HCT116 (cell line): ENCODE results near the gene PRLR. TPM values are rescaled to one million over a fixed set of nuclear protein-coding genes. Genes with fewer than 3 reads are reported as not detected.
"Not testable (repeated sequence)": the region's sequence is repeated elsewhere in the genome, so short reads cannot be mapped to it uniquely, and the experiment has no call there.

Experiments used
- ATAC-seq: fragments of 200-7000 bp; cut with Tn5 transposase; 2 replicates; pipeline ENCODE4 v1.9.1; 2020; ENCODE audit warnings: mild to moderate bottlenecking, moderate library complexity
- BruUV-seq: library from RNA; stranded (reverse); fragments of 400-500 nt; replicated peaks from 2 replicates; lab custom pipeline; 2021; lab: Mats Ljungman, UMichigan
- CTCF ChIA-PET: fragments of 300-600 bp; sonication (Branson Sonifier 250); formaldehyde crosslinking; loops from one replicate; lab custom pipeline; 2021; ENCODE audit warnings: antibody characterized with exemption; lab: Charles Lee
- POLR2A ChIA-PET: fragments of 300-600, 350-600 bp; sonication (Branson Sonifier 250); formaldehyde crosslinking; loops from one replicate; lab custom pipeline; 2021; ENCODE audit warnings: antibody characterized with exemption; lab: Charles Lee
- RAD21 ChIA-PET, 2 experiments: fragments of 300-600 bp; sonication (Branson Sonifier 250); formaldehyde crosslinking; loops; one replicate each; lab custom pipeline; 2023; ENCODE audit warnings: low total read pairs in 2 of 2; ENCODE audit not compliant: uncharacterized antibody in 2 of 2, unreplicated experiment in 2 of 2, low non-redundant PET in 1 of 2; lab: Charles Lee
- DNase-seq: peaks from one replicate; pipeline ENCODE4 v3.0.0-alpha.2; 2010; ENCODE audit warnings: low read depth, low spot score
- H2AFZ ChIP-seq: fragments of 200-600 bp; shearing (Covaris generic), sonication (generic); 2 replicates; pipeline ENCODE4 v1.6.1; 2017; ENCODE audit warnings: low read depth, mixed run types, mixed read lengths, antibody characterized with exemption, low read length; ENCODE audit not compliant: poor library complexity, severe bottlenecking
- H3K27ac ChIP-seq: 2 replicates; pipeline ENCODE4 v1.5.1; 2012; ENCODE audit warnings: low read depth, low read length
- H3K27me3 ChIP-seq: fragments of 200-600 bp; sonication (generic); 2 replicates; pipeline ENCODE4 v1.6.1; 2016; ENCODE audit warnings: mixed run types, low read length, mixed read lengths; ENCODE audit not compliant: insufficient read depth
- H3K36me3 ChIP-seq, 2 experiments: fragments of 200-500 bp in 1 of 2; fragments of 200-600 bp in 1 of 2; sonication (Bioruptor generic) in 1 of 2; sonication (generic) in 1 of 2; 2 replicates each; pipeline versions ENCODE4 v1.5.1 to v1.6.1; 2014 to 2016; ENCODE audit warnings: low read length in 2 of 2, inconsistent platforms in 1 of 2, mixed read lengths in 1 of 2, mixed run types in 1 of 2; ENCODE audit not compliant: insufficient read depth in 2 of 2, control insufficient read depth in 1 of 2
- H3K4me1 ChIP-seq, 2 experiments: fragments of 200-600 bp in 1 of 2; sonication (generic) in 1 of 2; 2 replicates each; pipeline versions ENCODE4 v1.5.1 to v1.6.1; 2012 to 2017; ENCODE audit warnings: low read length in 2 of 2, inconsistent platforms in 1 of 2, mild to moderate bottlenecking in 1 of 2, mixed read lengths in 1 of 2, mixed run types in 1 of 2, moderate library complexity in 1 of 2; ENCODE audit not compliant: insufficient read depth in 2 of 2, control insufficient read depth in 1 of 2
- H3K4me2 ChIP-seq: fragments of 200-600 bp; sonication (generic); 2 replicates; pipeline ENCODE4 v1.6.1; 2017; ENCODE audit warnings: mixed run types, low read length, mixed read lengths
- H3K4me3 ChIP-seq, 2 experiments: fragments of 200-600 bp in 1 of 2; sonication (generic) in 1 of 2; replicated peaks in 1 of 2; 2 replicates each; pipeline ENCODE4 v1.5.1; 2011 to 2016; ENCODE audit warnings: low read length in 2 of 2, control low read depth in 1 of 2, low read depth in 1 of 2, mild to moderate bottlenecking in 1 of 2, mixed read lengths in 1 of 2, mixed run types in 1 of 2
- H3K79me2 ChIP-seq: fragments of 200-600 bp; sonication (generic); 2 replicates; pipeline ENCODE4 v1.6.1; 2017; ENCODE audit warnings: mild to moderate bottlenecking, mixed run types, low read length, moderate library complexity, mixed read lengths; ENCODE audit not compliant: insufficient read depth
- H3K9ac ChIP-seq: fragments of 200-600 bp; sonication (generic); 2 replicates; pipeline ENCODE4 v1.6.1; 2016; ENCODE audit warnings: low read length, mixed read lengths
- H3K9me2 ChIP-seq: fragments of 200-600 bp; sonication (generic), shearing (Covaris generic); 2 replicates; pipeline ENCODE4 v1.6.1; 2017; ENCODE audit warnings: mixed run types, mild to moderate bottlenecking, moderate library complexity; ENCODE audit not compliant: insufficient read depth
- H3K9me3 ChIP-seq, 2 experiments: fragments of 200-500 bp in 1 of 2; fragments of 200-600 bp in 1 of 2; sonication (Bioruptor generic) in 1 of 2; sonication (generic) in 1 of 2; 2 replicates each; pipeline ENCODE4 v1.6.1; 2014 to 2017; ENCODE audit warnings: low read length in 2 of 2, mixed read lengths in 2 of 2, inconsistent platforms in 1 of 2, low read depth in 1 of 2, mild to moderate bottlenecking in 1 of 2, mixed run types in 1 of 2, moderate library complexity in 1 of 2; ENCODE audit not compliant: control insufficient read depth in 1 of 2, insufficient read depth in 1 of 2
- H4K20me1 ChIP-seq: fragments of 200-600 bp; sonication (generic), shearing (Covaris generic); 2 replicates; pipeline ENCODE4 v1.6.1; 2017; ENCODE audit warnings: mixed run types, mild to moderate bottlenecking, moderate library complexity; ENCODE audit not compliant: insufficient read depth
- CBX3 ChIP-seq: IDR thresholded peaks from 2 replicates; pipeline ENCODE4 v1.6.1; 2012; ENCODE audit warnings: low read depth
- CEBPB ChIP-seq: IDR thresholded peaks from 2 replicates; pipeline ENCODE4 v1.6.1; 2012; ENCODE audit warnings: low read depth
- EZH2 ChIP-seq: fragments of 200-600 bp; sonication (generic); IDR thresholded peaks from 2 replicates; pipeline ENCODE4 v1.6.1; 2017; ENCODE audit warnings: antibody characterized with exemption, mixed run types
- EZH2phosphoT487 ChIP-seq: fragments of 200-600 bp; IDR thresholded peaks from 2 replicates; pipeline ENCODE4 v1.6.1; 2018; ENCODE audit warnings: antibody characterized with exemption, borderline replicate concordance
- FOSL1 ChIP-seq: IDR thresholded peaks from 2 replicates; pipeline ENCODE4 v1.6.1; 2012; ENCODE audit warnings: low read depth
- JUND ChIP-seq: IDR thresholded peaks from 2 replicates; pipeline ENCODE4 v1.6.1; 2012
- POLR2AphosphoS5 ChIP-seq: IDR thresholded peaks from 2 replicates; pipeline ENCODE4 v1.6.1; 2011; ENCODE audit warnings: mild to moderate bottlenecking, low read depth, low read length, moderate library complexity
- RAD21 ChIP-seq: IDR thresholded peaks from 2 replicates; pipeline ENCODE4 v1.6.1; 2012; ENCODE audit warnings: low read depth, mild to moderate bottlenecking
- SRF ChIP-seq: IDR thresholded peaks from 2 replicates; pipeline ENCODE4 v1.6.1; 2012; ENCODE audit warnings: low read depth
- TCF7L2 ChIP-seq: IDR thresholded peaks from 2 replicates; pipeline ENCODE4 v1.7.0; 2011; ENCODE audit warnings: borderline replicate concordance, inconsistent platforms; ENCODE audit not compliant: insufficient read depth, insufficient read length; ENCODE audit errors: extremely low read depth
- ZFX ChIP-seq: fragments of 450-650 bp; IDR thresholded peaks from 2 replicates; pipeline ENCODE4 v1.6.1; 2017
- intact Hi-C: fragments of 100-400 bp; cut with micrococcal nuclease; formaldehyde crosslinking; loops from 2 replicates; pipeline ENCODE4 v1.10.0; 2022
- total RNA-seq: library from RNA; stranded (reverse); gene quantifications from one replicate; pipeline ENCODE4 v1.2.1, GENCODE V29; 2021; ENCODE audit not compliant: unreplicated experiment
- TF ChIP-seq, protein P1 (sequence below): IDR thresholded peaks from 2 replicates; pipeline ENCODE4 v1.6.1; 2012; ENCODE audit warnings: low read depth

The PRLR gene
- total RNA-seq, 1 experiment from 2014 or later: 0.10 TPM

DNA sequence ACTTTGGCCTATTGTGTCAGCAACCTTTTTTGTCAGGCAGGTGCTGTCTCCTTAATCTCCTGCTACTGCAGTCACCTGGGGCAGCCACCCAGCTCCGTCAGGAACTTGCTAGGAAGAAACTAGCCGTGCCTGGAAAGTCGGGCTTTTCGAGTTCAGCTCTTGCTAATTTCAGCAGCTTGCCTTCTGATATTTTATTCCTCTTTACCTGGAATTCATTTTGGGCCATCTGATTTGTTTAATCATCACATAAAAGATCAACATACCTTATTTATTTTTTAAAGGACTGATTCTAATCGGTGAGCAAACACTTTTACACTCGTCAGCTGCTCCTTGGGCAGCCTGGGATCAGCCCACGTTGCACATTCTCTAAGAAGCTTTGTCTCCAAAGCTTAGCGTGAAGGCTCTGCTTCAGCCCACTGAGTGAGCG lies 42.2 kb downstream of the PRLR start:
- H3K4me3 ChIP-seq: no peak overlapping the region
- DNase-seq (no peak), ATAC-seq (no peak)
- POLR2A ChIA-PET: no interaction called here
- H3K9me2 ChIP-seq: no peaks in the 10 kb centered on the region
- intact Hi-C loops: no loop called here
- H2AFZ ChIP-seq: no peak overlapping the region
- BruUV-seq: no TSS peak
- CTCF ChIA-PET: no interaction called here
- no peaks in the 10 kb centered on the region for H4K20me1 ChIP-seq
- H3K4me2 ChIP-seq: no peak overlapping the region
- H3K79me2 ChIP-seq: no peaks in the 10 kb centered on the region
- RAD21 ChIA-PET: no interaction called here
- H3K9me3 ChIP-seq: no peaks in the 10 kb centered on the region
- no peak for TF ChIP-seq CEBPB
- no peak for TF ChIP-seq ZFX
- TF ChIP-seq JUND: no peak
- TF ChIP-seq CBX3: no peak
- TF ChIP-seq, all 23 proteins: peak for 0
- no peak overlapping the region for H3K9ac ChIP-seq
- no peaks in the 10 kb centered on the region for H3K4me1 ChIP-seq
- peaks cover 28% of the 10 kb centered on the region; the same call in 1 of the 2 replicates for H3K27me3 ChIP-seq
- no peak overlapping the region for H3K27ac ChIP-seq
- H3K36me3 ChIP-seq: no peaks in the 10 kb centered on the region

DNA sequence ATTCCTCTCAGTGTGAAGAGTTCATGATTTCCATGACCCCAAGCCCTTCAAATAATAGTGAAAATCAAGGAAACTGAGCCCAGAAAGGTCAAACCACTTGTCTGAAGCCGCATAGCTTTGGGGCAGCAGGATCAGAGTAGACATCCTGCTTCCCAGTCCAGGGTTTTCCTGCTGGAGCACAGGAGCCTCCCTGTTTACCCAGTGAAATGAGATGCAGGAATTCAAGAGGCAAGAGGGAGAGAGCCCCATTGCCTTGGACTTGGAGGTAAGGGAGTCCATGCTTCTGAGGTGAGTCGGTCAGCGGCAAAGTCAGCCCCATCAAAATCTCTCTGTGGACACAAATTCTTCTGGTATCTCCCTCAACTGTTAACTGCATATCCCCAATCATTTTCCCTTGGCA lies 42.7 kb downstream of the PRLR start:
- POLR2A ChIA-PET, H3K4me3 ChIP-seq, CTCF ChIA-PET: not testable (repeated sequence)

DNA sequence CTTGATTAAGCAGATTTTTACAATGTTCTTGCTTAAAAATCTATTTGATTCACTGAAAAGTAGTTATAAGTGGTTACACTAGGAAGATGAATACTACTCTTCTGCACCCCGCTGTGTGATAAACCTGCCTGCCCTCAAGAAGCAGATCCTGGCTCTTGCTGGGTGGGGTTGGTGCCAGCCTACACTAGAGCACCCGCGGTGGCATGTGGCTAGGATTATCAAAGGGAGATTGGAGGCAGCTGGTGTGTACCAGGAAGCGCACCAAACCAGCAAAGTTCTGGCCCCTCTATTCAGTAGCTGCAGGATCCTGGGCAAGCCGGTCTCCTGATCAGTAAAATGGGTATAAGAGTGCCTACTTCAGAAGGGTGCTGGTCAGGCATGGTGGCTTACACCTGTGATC lies 43.5 kb downstream of the PRLR start:
- no peak for DNase-seq
- ChIA-PET CTCF (no interaction called here), RAD21 (no interaction called here), POLR2A (no interaction called here)
- BruUV-seq: no TSS peak
- H4K20me1 ChIP-seq: no peaks in the 10 kb centered on the region
- no peaks in the 10 kb centered on the region for H3K79me2 ChIP-seq
- H2AFZ ChIP-seq: no peak overlapping the region
- intact Hi-C loops: no loop called here
- H3K9me2 ChIP-seq: no peaks in the 10 kb centered on the region
- no peak overlapping the region for H3K4me3 ChIP-seq
- no peak overlapping the region for H3K4me2 ChIP-seq
- no peak overlapping the region for H3K27ac ChIP-seq
- peaks cover 26% of the 10 kb centered on the region; the same call in 1 of the 2 replicates for H3K27me3 ChIP-seq
- no peak for ATAC-seq
- H3K4me1 ChIP-seq: no peaks in the 10 kb centered on the region
- H3K9me3 ChIP-seq: no peaks in the 10 kb centered on the region
- no peaks in the 10 kb centered on the region for H3K36me3 ChIP-seq
- no peak overlapping the region for H3K9ac ChIP-seq
- no peak for TF ChIP-seq CBX3
- no peak for TF ChIP-seq TCF7L2
- no peak for TF ChIP-seq EZH2phosphoT487
- TF ChIP-seq FOSL1: no peak
- TF ChIP-seq RAD21: no peak
- TF ChIP-seq, protein P1, sequence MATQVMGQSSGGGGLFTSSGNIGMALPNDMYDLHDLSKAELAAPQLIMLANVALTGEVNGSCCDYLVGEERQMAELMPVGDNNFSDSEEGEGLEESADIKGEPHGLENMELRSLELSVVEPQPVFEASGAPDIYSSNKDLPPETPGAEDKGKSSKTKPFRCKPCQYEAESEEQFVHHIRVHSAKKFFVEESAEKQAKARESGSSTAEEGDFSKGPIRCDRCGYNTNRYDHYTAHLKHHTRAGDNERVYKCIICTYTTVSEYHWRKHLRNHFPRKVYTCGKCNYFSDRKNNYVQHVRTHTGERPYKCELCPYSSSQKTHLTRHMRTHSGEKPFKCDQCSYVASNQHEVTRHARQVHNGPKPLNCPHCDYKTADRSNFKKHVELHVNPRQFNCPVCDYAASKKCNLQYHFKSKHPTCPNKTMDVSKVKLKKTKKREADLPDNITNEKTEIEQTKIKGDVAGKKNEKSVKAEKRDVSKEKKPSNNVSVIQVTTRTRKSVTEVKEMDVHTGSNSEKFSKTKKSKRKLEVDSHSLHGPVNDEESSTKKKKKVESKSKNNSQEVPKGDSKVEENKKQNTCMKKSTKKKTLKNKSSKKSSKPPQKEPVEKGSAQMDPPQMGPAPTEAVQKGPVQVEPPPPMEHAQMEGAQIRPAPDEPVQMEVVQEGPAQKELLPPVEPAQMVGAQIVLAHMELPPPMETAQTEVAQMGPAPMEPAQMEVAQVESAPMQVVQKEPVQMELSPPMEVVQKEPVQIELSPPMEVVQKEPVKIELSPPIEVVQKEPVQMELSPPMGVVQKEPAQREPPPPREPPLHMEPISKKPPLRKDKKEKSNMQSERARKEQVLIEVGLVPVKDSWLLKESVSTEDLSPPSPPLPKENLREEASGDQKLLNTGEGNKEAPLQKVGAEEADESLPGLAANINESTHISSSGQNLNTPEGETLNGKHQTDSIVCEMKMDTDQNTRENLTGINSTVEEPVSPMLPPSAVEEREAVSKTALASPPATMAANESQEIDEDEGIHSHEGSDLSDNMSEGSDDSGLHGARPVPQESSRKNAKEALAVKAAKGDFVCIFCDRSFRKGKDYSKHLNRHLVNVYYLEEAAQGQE: no peak
- no peak for TF ChIP-seq POLR2AphosphoS5
- TF ChIP-seq JUND: no peak
- TF ChIP-seq CEBPB: no peak
- TF ChIP-seq SRF: no peak
- TF ChIP-seq EZH2: no peak

More for the DNA sequence above, 42.7 kb downstream of the PRLR start:
- H3K27ac ChIP-seq, H4K20me1 ChIP-seq, H3K9me3 ChIP-seq, H3K9me2 ChIP-seq, DNase-seq, H3K4me1 ChIP-seq, H3K4me2 ChIP-seq, H2AFZ ChIP-seq, intact Hi-C loops, H3K79me2 ChIP-seq, BruUV-seq, H3K9ac ChIP-seq, H3K36me3 ChIP-seq, ATAC-seq, RAD21 ChIA-PET: not testable (repeated sequence)
- peaks cover 26% of the 10 kb centered on the region; the same call in 1 of the 2 replicates for H3K27me3 ChIP-seq
